GM18858 (cell line): ENCODE results near the gene STK33.

ENCODE experiments used
- ATAC-seq: cut with Tn5 transposase; IDR thresholded peaks from one replicate; pipeline ENCODE4 v1.9.1; 2021; ENCODE audit not compliant: unreplicated experiment

Gene STK33

GRCh38 chr11:8442301-8442700, 151.7 kb downstream of the STK33 start:
- ATAC-seq = no peak

GRCh38 chr11:8440649-8441048, 153.4 kb downstream of the STK33 start:
- ATAC-seq = no peak

GRCh38 chr11:8429483-8429882, 164.5 kb downstream of the STK33 start:
- no peak for ATAC-seq

- ATAC-seq = no peak
These were observed 168.0 kb downstream of the STK33 start for GRCh38 chr11:8426076-8426475.

GRCh38 chr11:8415195-8415594, 178.8 kb downstream of the STK33 start:
- ATAC-seq = no peak

- no peak for ATAC-seq
These were observed 185.7 kb downstream of the STK33 start for GRCh38 chr11:8408151-8408941.

- no peak for ATAC-seq
These were observed 190.7 kb downstream of the STK33 start for GRCh38 chr11:8403310-8403709.

- ATAC-seq = no peak
These were observed 201.1 kb downstream of the STK33 start for GRCh38 chr11:8392886-8393285.

- ATAC-seq = no peak
These were observed 201.9 kb downstream of the STK33 start for GRCh38 chr11:8392166-8392565.

GRCh38 chr11:8390851-8391612, 203.0 kb downstream of the STK33 start:
- ATAC-seq = no peak

GRCh38 chr11:8389029-8389996, 204.7 kb downstream of the STK33 start:
- no peak for ATAC-seq

- ATAC-seq = no peak
These were observed 206.3 kb downstream of the STK33 start for GRCh38 chr11:8387693-8388092.

- ATAC-seq = no peak
These were observed 206.9 kb downstream of the STK33 start for GRCh38 chr11:8387141-8387540.

- ATAC-seq = no peak
These were observed 207.7 kb downstream of the STK33 start for GRCh38 chr11:8386134-8386864.

GRCh38 chr11:8384199-8384821, 209.7 kb downstream of the STK33 start:
- ATAC-seq = no peak

- ATAC-seq = no peak
These were observed 210.4 kb downstream of the STK33 start for GRCh38 chr11:8383627-8384026.

- no peak for ATAC-seq
These were observed 210.8 kb downstream of the STK33 start for GRCh38 chr11:8383227-8383626.

- no peak for ATAC-seq
These were observed 211.5 kb downstream of the STK33 start for GRCh38 chr11:8382436-8383053.

GRCh38 chr11:8381871-8382396, 212.1 kb downstream of the STK33 start:
- ATAC-seq = no peak
